K562 (cell line): ENCODE data around the gene ZC3H13. TPM values are rescaled to one million over a fixed set of nuclear protein-coding genes. Genes with fewer than 3 reads are reported as not detected.

Source experiments
- ATAC-seq: fragments of 200-7000 bp; cut with Tn5 transposase; 3 replicates; pipeline ENCODE4 v1.9.1; 2020; ENCODE audit warnings: moderate library complexity
- BruUV-seq: library from RNA; stranded (reverse); fragments of 400-500 nt; replicated peaks from 2 replicates; lab custom pipeline; 2021; lab: Mats Ljungman, UMichigan
- CTCF ChIA-PET: fragments of 300-600 bp; formaldehyde crosslinking; extraction: SDS; loops from one replicate; lab custom pipeline; 2021; ENCODE audit warnings: low intra/inter-chr PET ratio; lab: Yijun Ruan, JAX
- POLR2A ChIA-PET: fragments of 300-600, 350-650 bp; sonication (Branson Sonifier 250); formaldehyde crosslinking; extraction: SDS; loops from one replicate; lab custom pipeline; 2021; ENCODE audit warnings: antibody characterized with exemption, inconsistent platforms; lab: Yijun Ruan, JAX
- DNase-seq, 4 experiments: peaks; one replicate each; pipeline versions ENCODE4 v3.0.0 to v3.0.0-alpha.2; 2011 to 2018; ENCODE audit warnings: low spot score in 3 of 4, mixed read lengths in 3 of 4; ENCODE audit errors: extremely low read depth in 1 of 4
- FAIRE-seq: peaks from 2 replicates; lab custom pipeline; 2011; peaks lifted over from hg19 to GRCh38; lab: Jason Lieb, UNC
- H2AFZ ChIP-seq: 2 replicates; pipeline ENCODE4 v1.6.0; 2011; ENCODE audit warnings: low read depth, low read length, control low read depth, inconsistent platforms
- H3K27ac ChIP-seq: fragments of 200-600 bp; 3 replicates; pipeline ENCODE4 v1.8.0; 2011; ENCODE audit warnings: low read depth, mild to moderate bottlenecking, control low read depth, inconsistent platforms, low read length, moderate library complexity, mixed read lengths; ENCODE audit errors: extremely low read depth
- H3K27me3 ChIP-seq, 2 experiments: fragments of 300-600 bp in 1 of 2; 2 replicates in 1 of 2; 3 replicates in 1 of 2; pipeline versions ENCODE4 v1.6.0 to v1.8.0; 2011; ENCODE audit warnings: inconsistent platforms in 2 of 2, low read length in 2 of 2, mild to moderate bottlenecking in 1 of 2, mixed read lengths in 1 of 2, moderate library complexity in 1 of 2; ENCODE audit not compliant: control insufficient read depth in 2 of 2, insufficient read depth in 2 of 2
- H3K36me3 ChIP-seq: fragments of 300-600 bp; 3 replicates; pipeline ENCODE4 v1.8.0; 2011; ENCODE audit warnings: mild to moderate bottlenecking, low read length, inconsistent platforms; ENCODE audit not compliant: control insufficient read depth, insufficient read depth
- H3K4me1 ChIP-seq, 2 experiments: fragments of 200-600 bp in 1 of 2; replicated peaks in 1 of 2; 2 replicates in 1 of 2; 3 replicates in 1 of 2; pipeline versions ENCODE4 v1.5.1 to v1.8.0; 2011; ENCODE audit warnings: inconsistent platforms in 2 of 2, low read length in 2 of 2, mild to moderate bottlenecking in 1 of 2, mixed read lengths in 1 of 2, moderate library complexity in 1 of 2; ENCODE audit not compliant: control insufficient read depth in 2 of 2, insufficient read depth in 2 of 2
- H3K4me2 ChIP-seq: 2 replicates; pipeline ENCODE4 v1.6.1; 2011; ENCODE audit warnings: low read length, control low read depth, inconsistent platforms, mixed read lengths; ENCODE audit not compliant: insufficient read depth
- H3K4me3 ChIP-seq: fragments of 200-600 bp; sonication (generic), shearing (Covaris generic); 2 replicates; pipeline ENCODE4 v1.5.1; 2016; ENCODE audit warnings: control low read depth, inconsistent platforms
- H3K79me2 ChIP-seq: fragments of 200-600 bp; 3 replicates; pipeline ENCODE4 v1.8.0; 2011; ENCODE audit warnings: low read length, inconsistent platforms; ENCODE audit not compliant: control insufficient read depth, insufficient read depth
- H3K9ac ChIP-seq, 2 experiments: 2 replicates each; pipeline versions ENCODE4 v1.6.0 to v1.6.1; 2011; ENCODE audit warnings: low read depth in 2 of 2, low read length in 2 of 2, control low read depth in 1 of 2, inconsistent platforms in 1 of 2, mild to moderate bottlenecking in 1 of 2, mixed read lengths in 1 of 2; ENCODE audit not compliant: insufficient read depth in 1 of 2
- H3K9me1 ChIP-seq: one replicate; pipeline ENCODE4 v1.6.0; 2011; ENCODE audit warnings: inconsistent platforms, mild to moderate bottlenecking, low read length, moderate library complexity; ENCODE audit not compliant: control insufficient read depth, insufficient read depth
- H3K9me3 ChIP-seq: replicated peaks from 2 replicates; pipeline ENCODE4 v1.5.1; 2011; ENCODE audit warnings: low read depth, low read length, inconsistent platforms; ENCODE audit not compliant: control insufficient read depth, insufficient read depth
- H4K20me1 ChIP-seq: replicated peaks from 2 replicates; pipeline ENCODE4 v1.6.1; 2011; ENCODE audit warnings: low read length, inconsistent platforms, mixed read lengths; ENCODE audit not compliant: control insufficient read depth, insufficient read depth
- ARID2 ChIP-seq: fragments of 450-650 bp; IDR thresholded peaks from 2 replicates; pipeline ENCODE4 v1.6.1; 2017; ENCODE audit warnings: antibody characterized with exemption, mild to moderate bottlenecking
- COPS2 ChIP-seq: fragments of 450-650 bp; conservative IDR thresholded peaks from 2 replicates; pipeline ENCODE4 v1.6.1; 2016; ENCODE audit warnings: mild to moderate bottlenecking, moderate library complexity
- EWSR1 ChIP-seq: fragments of 450-650 bp; IDR thresholded peaks from 2 replicates; pipeline ENCODE4 v1.6.1; 2018; ENCODE audit warnings: borderline replicate concordance, mild to moderate bottlenecking, low read depth, moderate library complexity; ENCODE audit not compliant: partially characterized antibody
- MECOM ChIP-seq: fragments of 250-450 bp; sonication (Bioruptor Pico); IDR thresholded peaks from 2 replicates; pipeline ENCODE4 v1.8.0; 2022; ENCODE audit warnings: inconsistent platforms
- STAG1 ChIP-seq: sonication (generic); formaldehyde crosslinking; IDR thresholded peaks from 2 replicates; pipeline ENCODE4 v1.5.0; 2020; ENCODE audit warnings: missing genetic modification reagents, borderline replicate concordance
- TSC22D4 ChIP-seq: fragments of 450-650 bp; IDR thresholded peaks from 2 replicates; pipeline ENCODE4 v1.6.1; 2016; ENCODE audit warnings: missing genetic modification characterization, missing biosample characterization, control low read depth
- ZNF239 ChIP-seq: fragments of 250-450 bp; sonication (Bioruptor Pico); IDR thresholded peaks from 2 replicates; pipeline ENCODE4 v1.4.0; 2020; ENCODE audit warnings: mild to moderate bottlenecking
- ZNF431 ChIP-seq: sonication (generic); formaldehyde crosslinking; IDR thresholded peaks from 2 replicates; pipeline ENCODE4 v1.8.0; 2022; ENCODE audit warnings: mild to moderate bottlenecking, missing genetic modification reagents
- ZNF586 ChIP-seq: fragments of 450-650 bp; formaldehyde crosslinking; conservative IDR thresholded peaks from 2 replicates; pipeline ENCODE4 v1.4.0; 2020; ENCODE audit warnings: mild to moderate bottlenecking, moderate library complexity
- WGBS: fragments of 100-300 bp; shearing (Covaris generic); methylation state at CpG from one replicate; pipeline ENCODE4 v1.1.6; 2016; ENCODE audit warnings: low coverage, mixed read lengths; ENCODE audit not compliant: insufficient coverage; ENCODE audit errors: missing lambda C conversion rate; 5-methylcytosine and 5-hydroxymethylcytosine counted together
- in situ Hi-C: fragments of 300-500 bp; cut with MboI; formaldehyde crosslinking; loops from 4 replicates; pipeline ENCODE4 v1.15.0; 2018; ENCODE audit warnings: inconsistent platforms, mixed read lengths
- intact Hi-C: fragments of 100-400 bp; cut with micrococcal nuclease; formaldehyde crosslinking; loops from 2 replicates; pipeline ENCODE4 v1.14.2; 2022
- polyA plus RNA-seq, 8 experiments: library from polyadenylated mRNA; depleted of rRNA in 4 of 8; stranded (reverse) in 5 of 8; unstranded in 3 of 8; fragments of >200 nt; fragmentation: Nextera tagmentation in 2 of 8; fragmentation: Illumina TruSeq in 1 of 8; extraction: Ambion mirVana in 2 of 8; extraction: Trizol in 1 of 8; gene quantifications; 2 replicates each; pipeline versions ENCODE4 v1.2.1 to v1.2.3, GENCODE V29; 2011 to 2014; ENCODE audit warnings: inconsistent platforms in 1 of 8, missing spikeins in 1 of 8
- total RNA-seq, 7 experiments: library from RNA; depleted of rRNA in 6 of 7; stranded (reverse); fragments of >200 nt in 6 of 7; fragmentation: Illumina TruSeq in 2 of 7; extraction: Trizol in 2 of 7; gene quantifications; 2 replicates each; pipeline versions ENCODE4 v1.2.1 to v1.2.3, GENCODE V29; 2011 to 2021; ENCODE audit warnings: low replicate concordance in 1 of 7
- TF ChIP-seq, protein P1 (sequence below): fragments of 450-650 bp; IDR thresholded peaks from 2 replicates; pipeline ENCODE4 v1.6.1; 2016; ENCODE audit warnings: missing biosample characterization, missing genetic modification characterization
- TF ChIP-seq, protein P2 (sequence below): fragments of 250-450 bp; sonication (Bioruptor Pico); IDR thresholded peaks from 2 replicates; pipeline ENCODE4 v1.5.0; 2021

ZC3H13 gene
- total and polyA plus RNA-seq, 9 of the 15 experiments (the other 6 are each of a cell fraction or from before 2014, with no cell fraction given) = 4.9 to 27.6 (median 12.1) TPM

DNA sequence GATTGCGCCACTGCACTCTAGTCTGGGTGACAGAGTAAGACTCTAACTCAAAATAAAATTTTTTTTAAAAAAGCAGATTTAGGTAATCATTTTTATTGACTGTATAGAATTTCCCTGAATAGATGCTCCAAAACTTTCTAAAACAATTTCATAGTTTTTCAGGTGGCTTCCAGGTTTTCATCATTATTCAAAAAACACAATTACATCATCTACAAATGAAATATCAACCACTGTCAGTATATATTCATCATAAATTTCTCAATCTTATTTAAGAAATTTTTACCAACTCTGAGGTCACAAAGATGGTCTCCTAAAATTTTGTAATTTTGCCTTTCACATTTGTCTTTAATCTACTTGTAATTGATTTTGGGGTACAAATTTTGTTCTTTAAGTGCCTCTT is 48.1 kb downstream of the ZC3H13 start:
- intact Hi-C loops (no loop called here), in situ Hi-C loops (no loop called here)
- no peak for DNase-seq
- no peak overlapping the region for H3K4me2 ChIP-seq
- ATAC-seq = no peak
- no peak overlapping the region for H2AFZ ChIP-seq
- TF ChIP-seq ARID2 (no peak), ZNF431 (CRISPR knock-in tag) (no peak), ZNF586 (CRISPR knock-in tag) (no peak), COPS2 (no peak), ZNF239 (CRISPR knock-in tag) (no peak), TSC22D4 (tag) (no peak), MECOM (no peak), EWSR1 (no peak), STAG1 (CRISPR knock-in tag) (no peak)
- TF ChIP-seq, protein P1, sequence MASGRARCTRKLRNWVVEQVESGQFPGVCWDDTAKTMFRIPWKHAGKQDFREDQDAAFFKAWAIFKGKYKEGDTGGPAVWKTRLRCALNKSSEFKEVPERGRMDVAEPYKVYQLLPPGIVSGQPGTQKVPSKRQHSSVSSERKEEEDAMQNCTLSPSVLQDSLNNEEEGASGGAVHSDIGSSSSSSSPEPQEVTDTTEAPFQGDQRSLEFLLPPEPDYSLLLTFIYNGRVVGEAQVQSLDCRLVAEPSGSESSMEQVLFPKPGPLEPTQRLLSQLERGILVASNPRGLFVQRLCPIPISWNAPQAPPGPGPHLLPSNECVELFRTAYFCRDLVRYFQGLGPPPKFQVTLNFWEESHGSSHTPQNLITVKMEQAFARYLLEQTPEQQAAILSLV (tag) = no peak
- TF ChIP-seq, protein P2, sequence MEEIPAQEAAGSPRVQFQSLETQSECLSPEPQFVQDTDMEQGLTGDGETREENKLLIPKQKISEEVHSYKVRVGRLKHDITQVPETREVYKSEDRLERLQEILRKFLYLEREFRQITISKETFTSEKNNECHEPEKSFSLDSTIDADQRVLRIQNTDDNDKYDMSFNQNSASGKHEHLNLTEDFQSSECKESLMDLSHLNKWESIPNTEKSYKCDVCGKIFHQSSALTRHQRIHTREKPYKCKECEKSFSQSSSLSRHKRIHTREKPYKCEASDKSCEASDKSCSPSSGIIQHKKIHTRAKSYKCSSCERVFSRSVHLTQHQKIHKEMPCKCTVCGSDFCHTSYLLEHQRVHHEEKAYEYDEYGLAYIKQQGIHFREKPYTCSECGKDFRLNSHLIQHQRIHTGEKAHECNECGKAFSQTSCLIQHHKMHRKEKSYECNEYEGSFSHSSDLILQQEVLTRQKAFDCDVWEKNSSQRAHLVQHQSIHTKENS (CRISPR knock-in tag) = no peak
- H3K9ac ChIP-seq = no peak overlapping the region
- 100% methylated on average over 1 of the region's 1 CpG for WGBS
- no TSS peak for BruUV-seq
- H3K4me1 ChIP-seq = no peaks in the 10 kb centered on the region; a peak in 1 of 5 replicates
- H3K79me2 ChIP-seq = no peaks in the 10 kb centered on the region
- no peak for FAIRE-seq
- ChIA-PET CTCF (no interaction called here), POLR2A (no interaction called here)
- no peak overlapping the region for H3K27ac ChIP-seq
- H3K4me3 ChIP-seq = no peak overlapping the region
- no peaks in the 10 kb centered on the region for H3K27me3 ChIP-seq
- H4K20me1 ChIP-seq = no peaks in the 10 kb centered on the region
- H3K9me1 ChIP-seq = no peaks in the 10 kb centered on the region
- peaks cover 51% of the 10 kb centered on the region; the same call in 2 of the 3 replicates for H3K36me3 ChIP-seq
- H3K9me3 ChIP-seq = no peaks in the 10 kb centered on the region
